Tongue (tissue), 2 donors: ENCODE data around the gene OR5K4. TPM values are rescaled to one million over a fixed set of nuclear protein-coding genes. Genes with fewer than 3 reads are reported as not detected.

Experiments
- DNase-seq: peaks from one replicate; pipeline ENCODE4 v3.0.0-alpha.2; 2015
- total RNA-seq: library from RNA; depleted of rRNA; stranded (reverse); fragments of >200 nt; gene quantifications from one replicate; pipeline ENCODE4 v1.2.3, GENCODE V29; 2014

The OR5K4 gene, protein sequence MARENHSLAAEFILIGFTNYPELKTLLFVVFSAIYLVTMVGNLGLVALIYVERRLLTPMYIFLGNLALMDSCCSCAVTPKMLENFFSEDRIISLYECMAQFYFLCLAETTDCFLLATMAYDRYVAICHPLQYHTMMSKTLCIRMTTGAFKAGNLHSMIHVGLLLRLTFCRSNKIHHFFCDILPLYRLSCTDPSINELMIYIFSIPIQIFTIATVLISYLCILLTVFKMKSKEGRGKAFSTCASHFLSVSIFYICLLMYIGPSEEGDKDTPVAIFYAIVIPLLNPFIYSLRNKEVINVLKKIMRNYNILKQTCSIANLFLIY
- total RNA-seq: not detected

- no peak for DNase-seq
These were observed at the start of gene OR5K4 for GRCh38 chr3:98353554-98353953. Gene OR5K4 (plus strand): TSS chr3:98353854. CDS start chr3:98353854, 0 bp downstream.

GRCh38 chr3:98322101-98322500 is 31.6 kb upstream of the OR5K4 start:
- DNase-seq: no peak

GRCh38 chr3:98322686-98323085 is 31.0 kb upstream of the OR5K4 start:
- no peak for DNase-seq

- no peak for DNase-seq
These were observed 30.2 kb upstream of the OR5K4 start for GRCh38 chr3:98323425-98323824.

DNA sequence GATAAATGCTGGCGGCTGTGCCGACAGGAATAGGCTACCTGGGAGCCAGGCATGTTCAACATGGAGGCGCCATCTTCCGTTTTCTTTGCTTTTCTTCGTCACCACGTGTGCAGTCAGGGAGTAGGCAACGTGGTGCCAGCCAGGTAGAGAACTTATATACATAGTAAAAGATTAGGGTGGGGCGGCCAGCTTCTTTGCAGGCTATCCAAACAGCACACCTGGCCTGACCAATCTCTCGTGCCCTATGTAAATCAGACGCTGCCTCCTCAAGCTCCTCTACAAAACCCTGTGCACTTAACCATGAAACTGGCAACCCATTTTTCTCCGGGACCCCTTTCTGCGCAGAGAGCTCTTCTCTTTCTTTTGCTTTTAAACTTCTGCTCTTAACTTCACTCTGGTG is 28.6 kb upstream of the OR5K4 start:
- no peak for DNase-seq

DNA sequence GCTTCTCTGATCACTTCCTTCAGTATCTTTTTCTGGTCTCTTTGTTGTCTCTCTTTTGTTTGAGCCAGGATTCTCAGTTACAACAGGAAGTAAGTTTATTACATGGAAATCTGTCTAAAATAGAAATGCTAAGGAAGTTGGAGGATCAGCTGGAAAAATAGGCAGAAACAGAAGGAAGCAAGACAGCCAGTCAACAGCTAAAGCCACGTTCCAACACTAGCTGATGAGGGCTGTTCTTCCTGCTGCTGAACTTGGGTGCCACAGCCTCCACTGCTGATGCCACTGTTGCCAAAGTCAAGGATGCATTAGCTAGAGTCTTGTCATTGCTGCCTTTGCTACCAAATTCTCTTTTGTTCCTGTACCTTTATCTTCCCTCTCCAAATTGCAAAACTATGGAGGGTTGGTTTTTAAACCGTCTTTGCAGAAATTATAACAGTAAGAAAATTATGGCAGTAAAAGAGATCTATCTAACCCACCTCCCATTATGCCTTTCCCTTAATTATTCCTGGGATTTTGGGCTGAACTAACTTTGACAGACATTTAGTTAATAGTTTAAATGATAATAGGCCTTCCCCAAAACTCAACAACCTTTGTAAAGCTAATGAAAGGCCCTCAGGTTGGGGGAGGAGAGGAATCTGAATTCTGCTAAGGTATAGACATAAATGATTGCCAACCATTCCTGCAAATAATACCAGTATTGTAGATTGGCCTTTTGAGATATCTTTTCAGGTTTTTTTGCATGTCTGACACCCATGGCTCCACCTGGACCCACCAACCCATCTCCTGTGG is 27.4 kb upstream of the OR5K4 start:
- no peak for DNase-seq

- no peak for DNase-seq
These were observed 26.7 kb upstream of the OR5K4 start for GRCh38 chr3:98326945-98327344.

- DNase-seq: no peak
These were observed 24.7 kb upstream of the OR5K4 start for GRCh38 chr3:98328933-98329332.

GRCh38 chr3:98329392-98330124 is 24.1 kb upstream of the OR5K4 start:
- peak; percentile 60 for DNase-seq

GRCh38 chr3:98331329-98331728 is 22.3 kb upstream of the OR5K4 start:
- no peak for DNase-seq

GRCh38 chr3:98333989-98334606 is 19.6 kb upstream of the OR5K4 start:
- DNase-seq: no peak

GRCh38 chr3:98339031-98339430 is 14.6 kb upstream of the OR5K4 start:
- DNase-seq: no peak

DNA sequence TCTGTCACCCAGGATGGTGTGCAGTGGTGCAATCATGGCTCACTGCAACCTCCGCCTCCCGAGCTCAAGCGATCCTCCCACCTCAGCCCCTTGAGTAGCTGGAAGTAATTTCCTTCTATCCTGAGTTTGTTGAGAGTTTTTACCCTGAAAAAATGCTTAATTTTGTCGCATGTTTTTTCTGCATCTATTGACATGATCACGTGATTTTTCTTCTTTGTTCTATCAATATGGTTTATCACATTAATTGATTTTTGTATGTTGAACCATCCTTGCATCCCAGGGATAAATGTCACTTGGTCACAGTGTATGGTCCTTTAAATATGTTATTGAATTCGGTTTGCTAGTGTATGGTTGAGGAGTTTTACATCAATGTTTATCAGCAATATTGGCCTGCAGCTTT is 11.9 kb upstream of the OR5K4 start:
- no peak for DNase-seq

DNA sequence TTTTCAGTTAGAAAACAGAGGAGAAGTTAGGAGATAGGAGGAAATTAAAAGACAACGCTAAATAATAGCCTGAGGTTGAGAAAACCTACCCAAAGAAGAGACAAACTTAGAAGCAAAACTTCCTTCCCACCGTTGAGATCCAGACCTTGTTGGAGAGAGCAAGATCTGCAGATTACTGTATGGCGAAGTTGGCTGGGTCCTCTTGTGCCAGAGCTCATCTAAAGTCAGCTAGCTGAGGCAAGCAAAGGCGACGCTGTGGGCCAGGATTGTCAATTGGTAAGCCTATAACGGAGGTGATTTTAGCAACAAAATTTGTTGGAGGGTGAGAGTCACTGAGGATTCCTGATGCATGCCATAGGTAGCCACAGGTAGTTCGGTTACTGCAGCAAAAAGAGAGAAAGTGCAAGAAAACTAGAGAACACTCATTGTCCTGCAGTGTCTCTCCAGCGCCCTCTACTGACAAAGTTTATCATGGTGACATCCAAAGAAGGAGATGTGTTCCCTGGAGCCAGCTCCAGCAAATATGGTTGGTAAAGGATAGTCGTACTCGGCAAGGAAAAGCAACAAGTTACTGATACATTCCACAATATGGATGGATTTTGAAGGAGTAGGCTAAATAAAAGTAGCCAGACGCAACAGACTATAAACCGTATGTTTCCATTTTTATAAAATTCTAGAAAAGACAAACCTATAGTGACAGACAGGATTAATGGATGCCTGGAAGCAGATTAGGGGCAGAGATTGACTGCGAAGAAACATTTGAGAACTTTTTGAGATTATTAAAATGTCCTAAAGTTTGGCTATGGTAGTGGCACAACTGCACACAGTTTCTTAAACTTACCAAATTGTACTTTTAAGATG is 9.8 kb upstream of the OR5K4 start:
- peak; percentile 16 for DNase-seq

DNA sequence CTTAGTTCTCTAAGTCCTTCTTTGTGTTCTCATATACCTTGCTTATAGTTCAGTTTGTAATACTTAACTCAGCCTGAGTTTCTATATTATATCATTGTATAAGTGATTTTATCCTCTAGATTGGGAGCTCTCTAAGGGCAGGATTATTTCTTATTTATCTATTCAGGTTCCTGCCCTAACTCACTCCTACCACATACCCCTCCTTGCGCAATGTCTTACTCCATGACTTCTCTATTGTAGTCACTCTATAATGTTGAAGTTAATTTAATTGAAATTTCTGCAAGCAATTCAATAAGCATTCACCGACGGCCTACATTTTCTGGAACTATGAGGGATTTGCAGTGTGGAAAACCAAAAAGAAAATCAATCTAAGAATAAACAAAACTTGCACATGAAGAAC is 3.6 kb upstream of the OR5K4 start:
- DNase-seq: no peak

DNA sequence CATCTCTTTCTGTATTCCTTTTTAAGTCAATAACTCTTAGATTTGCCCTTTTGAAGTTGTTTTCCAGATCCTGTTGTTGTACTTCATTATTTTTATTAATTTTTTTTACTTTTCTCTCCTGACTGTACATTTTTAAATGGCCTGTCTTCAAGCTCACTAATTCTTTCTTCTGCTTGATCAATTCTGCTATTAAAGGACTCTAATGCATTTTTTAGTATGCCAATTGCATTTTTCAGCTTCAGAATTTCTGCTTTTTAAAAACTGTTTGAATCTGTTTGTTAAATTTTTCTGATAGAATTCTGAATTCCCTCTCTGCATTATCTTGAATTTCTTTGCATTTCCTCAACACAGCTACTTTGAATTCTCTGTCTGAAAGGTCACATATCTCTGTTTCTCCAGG is 5.6 kb downstream of the OR5K4 start:
- DNase-seq: no peak

GRCh38 chr3:98359993-98360675 is 6.5 kb downstream of the OR5K4 start:
- no peak for DNase-seq

GRCh38 chr3:98360681-98361080 is 7.0 kb downstream of the OR5K4 start:
- no peak for DNase-seq

GRCh38 chr3:98361289-98361688 is 7.6 kb downstream of the OR5K4 start:
- no peak for DNase-seq

- DNase-seq: no peak
These were observed 14.0 kb downstream of the OR5K4 start for GRCh38 chr3:98367464-98368246.
